RPMI8226 (cell line): ENCODE results near the gene ENTPD7.
"Not testable (repeated sequence)": the region's sequence is repeated elsewhere in the genome, so short reads cannot be mapped to it uniquely, and the experiment has no call there.

Experiments
- DNase-seq: peaks from one replicate; pipeline ENCODE4 v3.0.0-alpha.2; 2015

Gene ENTPD7, protein sequence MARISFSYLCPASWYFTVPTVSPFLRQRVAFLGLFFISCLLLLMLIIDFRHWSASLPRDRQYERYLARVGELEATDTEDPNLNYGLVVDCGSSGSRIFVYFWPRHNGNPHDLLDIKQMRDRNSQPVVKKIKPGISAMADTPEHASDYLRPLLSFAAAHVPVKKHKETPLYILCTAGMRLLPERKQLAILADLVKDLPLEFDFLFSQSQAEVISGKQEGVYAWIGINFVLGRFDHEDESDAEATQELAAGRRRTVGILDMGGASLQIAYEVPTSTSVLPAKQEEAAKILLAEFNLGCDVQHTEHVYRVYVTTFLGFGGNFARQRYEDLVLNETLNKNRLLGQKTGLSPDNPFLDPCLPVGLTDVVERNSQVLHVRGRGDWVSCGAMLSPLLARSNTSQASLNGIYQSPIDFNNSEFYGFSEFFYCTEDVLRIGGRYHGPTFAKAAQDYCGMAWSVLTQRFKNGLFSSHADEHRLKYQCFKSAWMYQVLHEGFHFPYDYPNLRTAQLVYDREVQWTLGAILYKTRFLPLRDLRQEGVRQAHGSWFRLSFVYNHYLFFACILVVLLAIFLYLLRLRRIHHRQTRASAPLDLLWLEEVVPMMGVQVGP

DNA sequence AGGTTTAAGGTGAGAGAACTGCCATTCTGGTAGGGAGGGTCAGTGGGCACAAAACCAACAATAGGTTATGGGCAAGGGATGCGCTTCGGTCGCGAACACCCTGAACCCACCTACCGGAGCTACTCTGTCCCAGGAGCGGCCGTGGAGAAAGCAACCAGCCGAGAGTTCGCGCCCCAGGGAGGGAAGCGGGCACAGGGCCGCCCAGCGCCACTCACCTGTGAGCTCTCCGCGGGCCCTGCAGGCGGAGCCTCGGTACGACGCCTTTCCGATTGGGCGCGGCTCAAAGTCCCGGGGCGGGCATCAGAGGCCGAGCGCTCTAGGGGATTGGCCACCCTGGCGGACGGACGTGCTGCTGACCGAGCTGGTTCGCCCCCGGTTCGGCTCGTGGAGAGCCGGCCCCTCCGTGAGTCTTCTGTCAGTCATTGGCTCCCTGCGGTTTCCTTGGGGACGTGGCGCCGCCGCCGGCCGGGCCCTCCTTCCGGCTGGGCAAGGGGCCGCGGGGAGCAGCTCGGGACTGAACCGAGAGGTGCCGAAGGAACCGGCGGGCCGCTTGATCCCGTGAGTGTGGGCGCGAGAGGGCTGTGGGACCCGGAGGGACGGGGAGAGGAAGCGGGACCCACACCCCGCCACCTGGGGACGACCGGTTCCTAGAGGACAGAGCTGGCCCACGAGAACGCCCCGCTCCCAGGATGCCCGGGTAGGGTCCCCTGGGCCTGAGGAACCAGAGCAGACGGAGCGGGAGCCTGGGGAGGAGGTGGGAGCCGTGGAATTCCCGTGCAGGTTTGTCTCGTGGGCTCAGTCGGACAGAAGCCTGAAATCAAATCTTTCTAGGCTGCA lies at the start of gene ENTPD7:
ENTPD7 (plus strand) TSS at position 479 of the 837 bp plus-strand sequence. CDS start 448 bp downstream, outside the sequence.
- peak; percentile 92 for DNase-seq

- DNase-seq, result no peak
These were observed 49.1 kb upstream of the ENTPD7 start for GRCh38 chr10:99610221-99610620.

DNA sequence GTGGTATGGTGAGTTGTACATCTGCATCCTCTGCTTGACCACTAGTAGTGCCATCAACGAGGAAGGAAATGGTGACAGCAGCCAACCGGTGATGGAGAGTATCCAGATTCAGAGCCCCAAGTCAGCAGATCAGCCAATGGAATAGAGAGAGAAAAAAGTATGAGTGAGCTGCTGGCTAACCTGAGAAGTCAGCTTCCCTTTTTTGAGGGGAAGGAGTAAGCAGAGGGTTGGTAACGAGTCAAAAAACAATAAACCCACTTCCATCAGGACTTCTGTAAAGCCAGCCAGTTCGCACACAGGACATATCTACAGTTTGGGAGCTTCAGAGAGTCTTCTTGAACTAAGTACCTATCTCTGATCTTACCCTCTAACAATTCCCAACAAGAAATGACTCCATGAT lies 48.0 kb upstream of the ENTPD7 start:
- DNase-seq, result no peak

DNA sequence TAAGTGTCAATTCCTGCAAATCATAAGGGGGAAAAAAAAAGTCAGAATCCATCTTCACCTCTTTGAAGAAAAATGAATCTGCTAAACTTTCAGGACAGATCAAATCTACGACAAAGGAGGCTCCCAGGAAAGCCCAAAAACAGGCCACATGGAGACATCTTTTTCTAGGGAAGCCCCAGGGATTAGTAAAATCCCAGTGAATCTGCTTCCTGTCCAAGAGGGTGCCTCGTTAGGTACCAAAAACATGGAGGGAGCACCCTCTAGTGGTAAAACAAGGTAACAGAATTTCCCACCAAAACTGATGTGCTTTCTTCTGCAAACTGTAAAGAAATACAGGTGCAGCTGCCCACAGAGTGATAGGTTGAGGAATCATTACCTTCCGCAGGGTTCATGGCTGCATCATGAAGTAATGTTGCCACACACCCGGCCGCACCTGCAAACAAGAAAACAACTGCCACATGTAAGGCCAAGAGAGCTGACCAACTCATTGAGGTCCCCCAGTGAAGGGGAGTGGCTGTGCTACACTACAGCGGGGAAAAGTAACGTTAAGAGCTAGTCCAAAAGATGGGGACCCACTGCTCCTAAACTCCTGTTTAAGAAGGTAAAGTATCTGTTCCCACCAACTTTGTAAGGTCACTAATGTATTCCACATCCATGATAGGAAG lies 47.0 kb upstream of the ENTPD7 start:
- peak; percentile 46 for DNase-seq

DNA sequence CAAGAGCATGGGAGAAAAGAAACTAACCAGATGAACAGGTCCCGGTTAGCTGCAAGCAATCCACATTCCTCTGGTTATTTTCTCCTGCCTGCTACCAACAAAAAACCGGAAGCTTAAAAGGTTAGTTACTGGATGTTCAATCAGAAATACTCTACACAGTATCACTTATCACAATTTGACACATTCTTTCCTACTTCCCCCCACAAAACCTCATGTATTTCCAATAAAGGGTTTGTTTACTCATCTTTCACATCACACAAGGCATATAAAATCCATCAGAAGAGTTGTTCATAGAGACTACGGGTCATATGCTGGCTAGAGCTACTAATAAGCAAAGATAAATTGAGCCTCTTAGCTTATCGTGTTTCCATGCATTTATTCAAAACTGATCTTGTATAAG lies 43.9 kb upstream of the ENTPD7 start:
- no peak for DNase-seq

DNA sequence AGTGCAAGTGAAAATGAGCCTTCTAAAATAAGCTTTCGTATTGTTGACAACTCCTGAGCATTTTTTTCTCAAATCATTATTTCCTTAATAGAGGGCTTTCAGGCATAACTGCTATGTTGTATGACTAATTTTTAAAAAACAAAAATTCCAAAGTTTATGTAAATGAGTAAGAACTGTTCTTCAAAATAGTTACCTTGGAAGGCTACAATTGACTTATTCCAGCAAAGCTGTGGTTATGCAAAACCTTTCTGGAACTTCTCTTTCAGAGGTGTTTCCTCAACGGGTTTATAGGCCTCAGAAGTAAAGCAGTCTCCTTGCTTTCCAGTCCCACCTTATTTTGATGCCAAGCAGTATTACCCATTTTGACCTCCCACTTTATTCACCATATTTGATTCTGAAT lies 41.6 kb upstream of the ENTPD7 start:
- DNase-seq, result no peak

DNA sequence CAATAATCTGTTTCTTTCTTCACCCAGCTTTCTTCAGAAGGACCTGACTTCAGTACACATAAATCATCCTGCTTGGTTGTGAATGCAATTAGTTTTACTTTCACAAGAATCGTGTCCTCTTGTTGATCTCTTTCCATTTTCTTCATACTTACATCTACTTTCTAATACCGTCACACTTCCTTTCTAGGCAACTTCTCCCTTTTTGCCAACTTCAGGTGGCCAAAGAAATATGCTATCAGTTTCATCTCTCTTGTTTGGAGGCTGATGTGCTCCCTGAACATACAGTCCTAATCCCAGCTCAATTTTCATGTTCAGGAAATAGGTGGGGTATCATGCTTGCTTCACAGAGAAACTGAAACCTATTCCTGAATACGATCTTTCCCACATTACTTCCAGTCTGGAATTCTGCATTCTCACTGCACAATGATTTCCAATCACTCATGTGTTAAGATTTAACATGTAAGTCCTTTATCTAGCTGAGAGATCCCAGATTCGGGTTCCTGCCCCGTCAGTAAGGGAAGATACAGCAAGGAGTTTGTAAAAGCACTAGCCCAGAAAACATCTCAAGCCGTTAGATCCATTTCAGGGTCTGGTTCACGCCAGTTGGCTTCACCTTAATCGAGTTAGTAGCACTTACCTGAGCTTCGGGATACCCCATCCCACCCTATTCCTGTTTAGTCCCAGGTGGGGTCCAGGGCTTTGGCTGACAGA lies 40.1 kb upstream of the ENTPD7 start:
- DNase-seq, result peak; percentile 28

DNA sequence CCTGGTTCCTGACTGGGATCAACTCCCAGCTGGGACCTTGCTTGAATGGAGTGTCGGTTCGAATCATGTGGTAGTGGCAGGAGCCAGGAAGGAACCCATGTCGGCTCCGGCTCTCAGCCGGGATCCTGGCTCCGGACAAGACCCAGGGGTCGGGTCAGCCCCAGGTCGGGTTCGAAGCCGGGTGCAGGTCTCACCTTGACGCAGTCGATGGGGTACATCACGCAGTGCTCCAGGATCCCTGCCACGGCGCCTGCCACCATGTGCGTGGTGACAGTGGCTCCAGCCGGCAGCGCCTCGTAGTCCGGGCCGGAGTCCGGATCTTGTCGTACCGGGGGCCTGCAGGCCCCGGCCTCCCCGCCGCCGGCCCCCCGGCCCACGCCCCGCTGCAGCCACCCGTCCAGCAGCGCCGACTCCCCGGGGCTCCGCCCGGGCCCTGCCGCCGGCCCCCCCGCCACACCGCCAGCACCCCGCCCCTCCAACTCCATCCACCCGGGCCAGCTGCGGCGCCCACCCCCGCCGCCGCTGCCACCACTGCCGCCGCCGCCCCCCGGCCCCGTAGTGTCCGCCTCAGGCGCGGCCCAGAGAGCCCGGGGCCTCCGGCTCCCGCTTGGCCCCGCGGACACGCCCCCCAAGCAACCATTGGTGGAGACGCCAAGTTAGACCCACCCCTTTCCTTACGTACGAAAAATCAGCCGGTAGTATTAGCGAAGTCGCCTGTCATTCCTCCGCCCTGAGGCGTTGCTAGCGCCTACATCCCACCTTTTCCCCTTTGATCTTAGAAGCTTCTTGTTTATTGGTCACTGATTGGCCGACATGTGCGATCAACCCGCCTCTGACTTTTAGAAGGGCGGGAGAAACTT lies 39.2 kb upstream of the ENTPD7 start, which contains the start of gene SLC25A28:
SLC25A28 (minus strand) TSS at position 589 of the 860 bp plus-strand sequence; CDS start at position 485, 104 bp downstream.
- DNase-seq, result peak; percentile 95

DNA sequence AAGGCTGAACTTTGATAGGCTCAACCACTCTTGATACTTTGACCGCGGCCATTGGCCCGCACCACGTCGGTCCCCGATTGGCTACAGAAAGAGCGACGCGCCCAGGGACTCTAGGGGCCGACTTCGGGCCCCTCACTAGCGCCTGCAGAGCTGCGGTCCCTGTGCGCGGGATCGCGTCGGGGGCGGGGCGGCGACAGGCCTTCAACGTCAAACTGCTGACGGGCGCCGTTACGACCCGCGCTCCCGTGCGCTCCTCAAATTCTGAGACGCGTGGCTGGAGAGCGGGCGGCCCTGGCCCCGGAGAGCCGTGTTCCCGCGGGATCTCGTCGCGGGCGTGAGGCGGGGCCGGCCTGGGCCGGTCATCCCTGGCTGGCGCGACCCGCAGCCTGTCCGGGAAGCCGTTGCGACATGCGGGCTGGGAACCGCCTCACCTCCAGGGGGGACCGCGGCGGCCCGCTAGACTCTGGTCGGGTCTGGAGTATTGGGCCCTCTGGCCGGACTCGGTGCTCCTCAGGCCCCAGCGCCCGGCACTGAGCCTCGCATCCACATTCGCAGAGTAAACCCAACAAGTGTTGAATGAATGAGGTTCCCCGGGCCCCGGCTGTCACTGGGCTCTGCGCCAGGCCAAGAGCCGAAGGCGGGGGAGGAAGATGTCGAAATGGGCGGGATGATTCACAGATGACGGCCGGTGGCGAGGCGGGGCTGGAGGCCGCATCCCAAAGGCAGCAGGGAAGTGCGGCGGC lies 38.4 kb upstream of the ENTPD7 start:
- DNase-seq, result peak; percentile 84

- DNase-seq, result no peak
These were observed 37.7 kb upstream of the ENTPD7 start for GRCh38 chr10:99621454-99622251.

- no peak for DNase-seq
These were observed 35.4 kb upstream of the ENTPD7 start for GRCh38 chr10:99623919-99624318.

- DNase-seq, result not testable (repeated sequence)
These were observed 34.2 kb upstream of the ENTPD7 start for GRCh38 chr10:99625124-99625523.

DNA sequence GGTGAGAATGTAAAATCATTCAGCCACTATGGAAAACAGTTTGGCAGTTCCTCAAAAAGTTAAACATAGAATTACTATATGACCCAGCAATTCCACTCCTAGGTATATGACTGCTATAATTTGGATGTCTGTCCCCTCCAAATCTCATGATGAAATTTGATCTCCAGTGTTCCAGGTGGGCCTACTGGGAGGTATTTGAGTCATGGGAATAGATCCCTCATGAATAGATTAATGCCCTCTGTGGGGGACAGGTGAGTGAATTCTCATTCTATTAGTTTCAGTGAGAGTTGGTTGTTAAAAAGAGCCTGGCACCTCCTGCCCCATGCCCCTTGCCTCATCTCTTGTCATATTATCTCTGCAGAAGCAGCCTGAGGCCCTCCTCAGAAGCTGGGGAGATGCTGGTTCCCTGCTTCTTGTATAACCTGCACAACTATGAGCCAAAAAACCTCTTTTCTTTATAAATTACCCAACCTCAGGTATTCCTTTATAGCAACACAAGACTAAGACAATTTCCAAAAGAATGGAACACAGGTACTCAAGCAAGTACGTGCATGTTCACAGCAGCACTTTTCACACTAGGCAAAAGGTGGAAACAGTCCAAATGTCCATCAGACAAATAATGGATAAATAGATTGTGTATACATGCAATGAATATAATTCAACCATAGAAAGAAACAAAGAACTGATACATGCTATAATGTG lies 30.2 kb upstream of the ENTPD7 start:
- no peak for DNase-seq

- no peak for DNase-seq
These were observed 29.7 kb upstream of the ENTPD7 start for GRCh38 chr10:99629625-99629978.

DNA sequence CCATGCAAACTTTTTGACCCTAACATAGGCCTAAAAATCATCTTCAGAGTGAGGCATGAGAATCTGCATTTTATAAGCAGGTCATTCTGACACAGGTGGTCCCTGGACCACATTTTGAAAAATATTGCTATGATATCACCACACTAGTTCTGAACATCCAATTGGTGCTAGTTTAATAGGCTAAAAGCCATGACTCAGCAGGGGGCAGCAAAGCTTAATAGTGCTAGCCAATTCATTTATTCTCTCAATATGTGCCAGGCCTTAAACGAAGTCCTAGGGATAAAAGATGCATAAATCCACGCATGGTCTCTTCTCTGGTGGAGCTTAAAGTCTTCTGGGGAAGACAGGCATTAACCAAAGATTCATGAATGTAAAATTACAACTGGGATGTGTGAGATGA lies 28.9 kb upstream of the ENTPD7 start:
- peak; percentile 37 for DNase-seq

DNA sequence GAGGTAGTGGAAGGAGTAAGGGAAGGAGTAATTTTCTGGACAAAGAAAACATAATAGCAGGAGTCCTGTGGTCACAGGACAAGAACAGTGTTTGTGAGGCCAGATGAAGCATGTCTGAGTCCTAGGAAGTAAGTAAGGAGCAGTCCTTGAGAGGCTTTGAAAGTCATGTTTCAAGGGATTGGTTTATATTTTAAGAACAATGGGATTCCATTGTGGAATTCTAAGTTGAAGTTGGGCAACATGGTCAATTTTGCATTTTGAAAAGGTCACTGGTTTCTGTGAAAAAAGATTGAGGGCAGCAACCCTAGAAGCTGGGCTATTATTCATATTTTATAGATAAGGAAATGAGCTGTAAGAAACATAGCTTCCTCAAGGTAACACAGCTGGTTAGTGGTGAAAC lies 28.3 kb upstream of the ENTPD7 start:
- DNase-seq, result no peak

- DNase-seq, result no peak
These were observed 27.8 kb upstream of the ENTPD7 start for GRCh38 chr10:99631496-99631895.

DNA sequence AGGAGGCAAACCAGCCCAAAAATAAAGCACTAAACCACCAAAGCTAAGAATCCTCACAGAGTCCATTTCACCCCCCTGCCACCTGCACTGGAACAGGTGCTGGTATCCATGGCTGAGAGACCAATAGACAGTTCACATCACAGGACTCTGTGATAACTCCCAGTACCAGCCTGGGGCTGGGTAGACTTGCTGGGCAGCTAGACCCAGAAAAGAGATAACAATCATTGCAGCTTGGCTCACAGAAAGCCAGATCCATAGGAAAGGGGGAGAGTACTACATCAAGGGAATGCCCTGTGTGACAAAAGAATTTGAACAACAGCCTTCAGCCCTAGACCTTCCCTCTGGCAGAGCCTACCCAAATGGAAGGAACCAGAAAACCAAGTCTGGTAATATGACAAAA lies 25.5 kb upstream of the ENTPD7 start:
- no peak for DNase-seq

- no peak for DNase-seq
These were observed 11.6 kb upstream of the ENTPD7 start for GRCh38 chr10:99647601-99648151.
